ENCODE measurements around the gene PCNX2.

- TF ChIP-seq POLR2A (IDR thresholded peaks at IDR 0.05; ENCODE audit: low read depth, low read length) (no peak), CTCF (IDR thresholded peaks at IDR 0.05; ENCODE audit: extremely low read depth in 1 of 2, insufficient read depth in 1 of 2, low read depth in 1 of 2, low read length in 2 of 2) (no peak), GATA2 (IDR thresholded peaks at IDR 0.05; ENCODE audit: insufficient read depth, insufficient read length, low read depth, low read length) (no peak), POLR2AphosphoS5 (IDR thresholded peaks at IDR 0.05; ENCODE audit: insufficient read depth, low read depth, low read length) (no peak), JUN (IDR thresholded peaks at IDR 0.05; ENCODE audit: borderline replicate concordance, insufficient read depth, insufficient read length, low read depth) (no peak), EZH2 (IDR thresholded peaks at IDR 0.05; ENCODE audit: borderline replicate concordance, low read depth, low read length, severe bottlenecking) (no peak), MAX (IDR thresholded peaks at IDR 0.05; ENCODE audit: insufficient read depth, insufficient read length) (no peak)
These were observed 16.9 kb downstream of the PCNX2 start for GRCh38 chr1:233278631-233279030.
